ENCODE results near the gene EPHB2. TPM values are rescaled to one million over a fixed set of nuclear protein-coding genes. Genes with fewer than 3 reads are reported as not detected.

The EPHB2 gene
- total RNA-seq, 2 experiments from 2014 or later: 0.59 TPM; not detected in 1

DNA sequence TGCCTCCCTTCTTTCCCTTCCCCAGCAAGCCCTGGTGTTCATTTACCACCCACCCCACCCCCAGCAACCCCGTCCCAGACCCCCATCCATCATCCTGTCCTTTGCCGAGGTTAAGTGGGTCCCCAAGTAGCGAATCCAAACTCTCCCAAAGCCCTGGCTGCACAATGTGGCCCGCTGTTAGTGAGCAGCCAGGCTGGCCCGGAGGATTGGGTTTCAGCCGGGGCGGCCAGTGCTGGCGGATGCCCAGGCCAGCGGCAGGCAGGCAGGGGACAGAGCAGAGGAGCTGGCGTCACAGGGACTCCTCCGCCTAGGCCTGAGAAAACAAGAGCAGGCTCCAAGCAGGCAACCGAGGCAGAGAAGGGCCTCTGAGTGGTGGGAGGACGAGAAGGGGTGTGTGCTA lies 61.4 kb downstream of the EPHB2 start:
- no peak for TF ChIP-seq EZH2phosphoT487 (IDR thresholded peaks at IDR 0.05; ENCODE audit: borderline replicate concordance, low read depth, low read length)
- TF ChIP-seq, protein P1, sequence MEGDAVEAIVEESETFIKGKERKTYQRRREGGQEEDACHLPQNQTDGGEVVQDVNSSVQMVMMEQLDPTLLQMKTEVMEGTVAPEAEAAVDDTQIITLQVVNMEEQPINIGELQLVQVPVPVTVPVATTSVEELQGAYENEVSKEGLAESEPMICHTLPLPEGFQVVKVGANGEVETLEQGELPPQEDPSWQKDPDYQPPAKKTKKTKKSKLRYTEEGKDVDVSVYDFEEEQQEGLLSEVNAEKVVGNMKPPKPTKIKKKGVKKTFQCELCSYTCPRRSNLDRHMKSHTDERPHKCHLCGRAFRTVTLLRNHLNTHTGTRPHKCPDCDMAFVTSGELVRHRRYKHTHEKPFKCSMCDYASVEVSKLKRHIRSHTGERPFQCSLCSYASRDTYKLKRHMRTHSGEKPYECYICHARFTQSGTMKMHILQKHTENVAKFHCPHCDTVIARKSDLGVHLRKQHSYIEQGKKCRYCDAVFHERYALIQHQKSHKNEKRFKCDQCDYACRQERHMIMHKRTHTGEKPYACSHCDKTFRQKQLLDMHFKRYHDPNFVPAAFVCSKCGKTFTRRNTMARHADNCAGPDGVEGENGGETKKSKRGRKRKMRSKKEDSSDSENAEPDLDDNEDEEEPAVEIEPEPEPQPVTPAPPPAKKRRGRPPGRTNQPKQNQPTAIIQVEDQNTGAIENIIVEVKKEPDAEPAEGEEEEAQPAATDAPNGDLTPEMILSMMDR (conservative IDR thresholded peaks at IDR 0.05; ENCODE audit: low read length): no peak
- CTCF ChIA-PET (ENCODE audit: unreplicated experiment): no interaction called here
- no peaks in the 10 kb centered on the region for H3K79me2 ChIP-seq (ENCODE audit: insufficient read depth, low read depth, low read length)

DNA sequence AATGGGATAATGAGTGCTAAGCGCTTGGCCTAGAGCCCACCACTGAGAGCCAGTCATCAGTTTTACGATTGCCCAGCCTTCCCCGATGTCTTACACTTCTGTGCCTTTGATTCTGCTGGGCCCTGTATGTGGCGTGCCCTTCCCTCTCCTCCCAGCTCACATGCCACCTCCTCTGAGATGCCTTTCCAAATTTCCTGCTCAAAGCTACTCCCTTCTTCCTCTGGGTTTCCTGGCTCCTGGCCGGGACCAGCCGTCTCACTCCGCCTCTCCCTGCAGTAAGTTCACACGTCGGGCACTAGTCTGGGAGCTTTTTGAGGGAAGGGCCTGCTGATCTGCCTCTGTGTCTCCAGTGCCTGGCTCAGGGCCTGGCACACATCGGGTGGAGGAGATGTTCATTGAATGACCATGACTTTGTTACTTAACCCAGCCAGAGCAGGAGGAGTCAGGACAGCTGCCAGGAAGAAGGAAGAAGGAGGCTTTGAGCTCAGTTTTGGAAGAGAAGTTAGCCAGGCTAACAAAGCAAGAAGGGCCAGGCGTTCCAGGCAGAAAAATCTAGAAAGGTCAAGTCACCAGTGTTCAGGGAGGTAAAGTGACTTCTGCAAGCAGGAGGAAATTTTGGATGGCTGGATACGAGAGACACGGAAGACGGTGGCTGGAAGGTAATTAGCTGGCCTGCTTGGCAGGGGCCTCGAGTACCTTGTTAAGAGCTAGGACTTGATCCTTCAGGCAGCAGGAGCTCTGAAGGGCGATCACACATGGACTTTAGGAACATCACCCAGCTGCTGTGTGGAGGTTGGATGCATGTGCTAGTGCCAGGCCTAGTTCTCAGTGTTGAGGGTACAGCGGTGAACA lies 63.6 kb downstream of the EPHB2 start:
- Histone ChIP-seq H4K20me1 (ENCODE audit: insufficient read depth, low read length) (no peaks in the 10 kb centered on the region), H3K4me3 (ENCODE audit: low read depth, low read length, poor library complexity, severe bottlenecking) (no peak overlapping the region), H3K9me3 (ENCODE audit: low read length) (no peaks in the 10 kb centered on the region), H2AFZ (ENCODE audit: low read length) (no peak overlapping the region), H3K4me2 (ENCODE audit: low read length) (no peak overlapping the region), H3K9me2 (ENCODE audit: insufficient read depth, low read length) (no peaks in the 10 kb centered on the region), H3K4me1 (ENCODE audit: insufficient read depth, low read length, poor library complexity, severe bottlenecking) (no peaks in the 10 kb centered on the region), H3K27ac (ENCODE audit: low read depth, low read length, poor library complexity, severe bottlenecking) (no peak overlapping the region), H3K79me2 (ENCODE audit: insufficient read depth, low read depth, low read length) (no peaks in the 10 kb centered on the region), H3K36me3 (ENCODE audit: insufficient read depth, low read length) (no peaks in the 10 kb centered on the region)
- TF ChIP-seq, protein P1 (conservative IDR thresholded peaks at IDR 0.05; ENCODE audit: low read length): no peak
- TF ChIP-seq EZH2phosphoT487 (IDR thresholded peaks at IDR 0.05; ENCODE audit: borderline replicate concordance, low read depth, low read length): no peak
- intact Hi-C loops (cut with micrococcal nuclease; ENCODE audit: unreplicated experiment): no loop called here
- CTCF ChIA-PET (ENCODE audit: unreplicated experiment): no interaction called here
- POLR2A ChIA-PET: no interaction called here
- DNase-seq (ENCODE audit: low spot score): no peak
- no TSS peak for BruUV-seq (replicated peaks)

More for the DNA sequence above, 61.4 kb downstream of the EPHB2 start:
- POLR2A ChIA-PET: no interaction called here
- no peaks in the 10 kb centered on the region for H3K4me1 ChIP-seq (ENCODE audit: insufficient read depth, low read length, poor library complexity, severe bottlenecking)
- no peak overlapping the region for H3K4me3 ChIP-seq (ENCODE audit: low read depth, low read length, poor library complexity, severe bottlenecking)
- no TSS peak for BruUV-seq (replicated peaks)
- no peaks in the 10 kb centered on the region for H3K9me2 ChIP-seq (ENCODE audit: insufficient read depth, low read length)
- no peaks in the 10 kb centered on the region for H3K36me3 ChIP-seq (ENCODE audit: insufficient read depth, low read length)
- H2AFZ ChIP-seq (ENCODE audit: low read length): no peak overlapping the region
- no peak overlapping the region for H3K27ac ChIP-seq (ENCODE audit: low read depth, low read length, poor library complexity, severe bottlenecking)
- no peaks in the 10 kb centered on the region for H3K9me3 ChIP-seq (ENCODE audit: low read length)
- intact Hi-C loops (cut with micrococcal nuclease; ENCODE audit: unreplicated experiment): no loop called here
- H3K4me2 ChIP-seq (ENCODE audit: low read length): no peak overlapping the region
- no peaks in the 10 kb centered on the region for H4K20me1 ChIP-seq (ENCODE audit: insufficient read depth, low read length)
- DNase-seq (ENCODE audit: low spot score): no peak

DNA sequence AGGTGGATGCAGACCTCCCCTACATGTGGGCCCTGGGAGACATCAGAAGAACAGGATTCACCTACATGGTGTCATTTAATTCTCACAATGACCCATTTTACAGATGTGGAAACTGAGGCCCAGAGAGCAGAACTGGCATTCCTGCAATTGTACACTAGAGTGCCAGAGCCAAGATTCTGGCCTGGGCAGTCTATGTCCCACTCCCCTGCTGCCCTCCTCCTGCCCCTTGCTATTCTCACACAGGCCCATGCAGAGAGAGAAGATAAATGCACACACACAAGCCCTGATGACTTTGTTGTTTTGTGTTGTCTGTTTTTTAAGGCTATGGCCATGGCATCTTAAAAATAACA lies 64.2 kb downstream of the EPHB2 start:
- Histone ChIP-seq H3K4me2 (ENCODE audit: low read length) (no peak overlapping the region), H3K4me3 (ENCODE audit: low read depth, low read length, poor library complexity, severe bottlenecking) (no peak overlapping the region), H3K9me2 (ENCODE audit: insufficient read depth, low read length) (no peaks in the 10 kb centered on the region), H4K20me1 (ENCODE audit: insufficient read depth, low read length) (no peaks in the 10 kb centered on the region), H3K4me1 (ENCODE audit: insufficient read depth, low read length, poor library complexity, severe bottlenecking) (no peaks in the 10 kb centered on the region), H2AFZ (ENCODE audit: low read length) (no peak overlapping the region), H3K79me2 (ENCODE audit: insufficient read depth, low read depth, low read length) (no peaks in the 10 kb centered on the region), H3K27ac (ENCODE audit: low read depth, low read length, poor library complexity, severe bottlenecking) (no peak overlapping the region), H3K9me3 (ENCODE audit: low read length) (no peaks in the 10 kb centered on the region), H3K36me3 (ENCODE audit: insufficient read depth, low read length) (no peaks in the 10 kb centered on the region)
- no TSS peak for BruUV-seq (replicated peaks)
- ChIA-PET CTCF (ENCODE audit: unreplicated experiment) (no interaction called here), POLR2A (no interaction called here)
- intact Hi-C loops (cut with micrococcal nuclease; ENCODE audit: unreplicated experiment): no loop called here
- no peak for TF ChIP-seq EZH2phosphoT487 (IDR thresholded peaks at IDR 0.05; ENCODE audit: borderline replicate concordance, low read depth, low read length)
- TF ChIP-seq, protein P1 (conservative IDR thresholded peaks at IDR 0.05; ENCODE audit: low read length): no peak
- DNase-seq (ENCODE audit: low spot score): no peak
